Neural cell (in vitro differentiated cells): ENCODE results near the gene CDT1.

Experiments
- CTCF ChIP-seq: fragments of 450-650 bp; IDR thresholded peaks from 2 replicates; pipeline ENCODE4 v1.5.1; 2014; ENCODE audit warnings: antibody characterized with exemption, mild to moderate bottlenecking, moderate library complexity; ENCODE audit not compliant: poor library complexity, severe bottlenecking
- EP300 ChIP-seq: fragments of 450-650 bp; conservative IDR thresholded peaks from 2 replicates; pipeline ENCODE4 v1.6.1; 2014; ENCODE audit warnings: antibody characterized with exemption, mild to moderate bottlenecking, moderate library complexity; ENCODE audit not compliant: poor library complexity, severe bottlenecking

GRCh38 chr16:88789594-88789993 is 14.0 kb upstream of the CDT1 start:
- no peak for TF ChIP-seq CTCF
- TF ChIP-seq EP300 = no peak
